ENCODE data around the gene ITGA6.
A peak's percentile ranks its signal among the peaks of the same experiment; 100 is the strongest.

The ITGA6 gene

GRCh38 chr2:172457536-172457935, 30.1 kb downstream of the ITGA6 start:
- H3K4me3 ChIP-seq (IDR thresholded peaks at IDR 0.05; ENCODE audit: insufficient read depth, low read depth, low read length), result no peak overlapping the region
- no peak overlapping the region for H2AFZ ChIP-seq (ENCODE audit: low read depth)
- H4K20me1 ChIP-seq (ENCODE audit: insufficient read depth), result no peaks in the 10 kb centered on the region
- no peaks in the 10 kb centered on the region for H3K36me3 ChIP-seq (ENCODE audit: insufficient read depth)
- no peak overlapping the region for H3K4me2 ChIP-seq
- H3K4me1 ChIP-seq (ENCODE audit: low read depth, poor library complexity, severe bottlenecking), result peaks cover 9% of the 10 kb centered on the region
- TF ChIP-seq, protein P1, sequence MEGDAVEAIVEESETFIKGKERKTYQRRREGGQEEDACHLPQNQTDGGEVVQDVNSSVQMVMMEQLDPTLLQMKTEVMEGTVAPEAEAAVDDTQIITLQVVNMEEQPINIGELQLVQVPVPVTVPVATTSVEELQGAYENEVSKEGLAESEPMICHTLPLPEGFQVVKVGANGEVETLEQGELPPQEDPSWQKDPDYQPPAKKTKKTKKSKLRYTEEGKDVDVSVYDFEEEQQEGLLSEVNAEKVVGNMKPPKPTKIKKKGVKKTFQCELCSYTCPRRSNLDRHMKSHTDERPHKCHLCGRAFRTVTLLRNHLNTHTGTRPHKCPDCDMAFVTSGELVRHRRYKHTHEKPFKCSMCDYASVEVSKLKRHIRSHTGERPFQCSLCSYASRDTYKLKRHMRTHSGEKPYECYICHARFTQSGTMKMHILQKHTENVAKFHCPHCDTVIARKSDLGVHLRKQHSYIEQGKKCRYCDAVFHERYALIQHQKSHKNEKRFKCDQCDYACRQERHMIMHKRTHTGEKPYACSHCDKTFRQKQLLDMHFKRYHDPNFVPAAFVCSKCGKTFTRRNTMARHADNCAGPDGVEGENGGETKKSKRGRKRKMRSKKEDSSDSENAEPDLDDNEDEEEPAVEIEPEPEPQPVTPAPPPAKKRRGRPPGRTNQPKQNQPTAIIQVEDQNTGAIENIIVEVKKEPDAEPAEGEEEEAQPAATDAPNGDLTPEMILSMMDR (conservative IDR thresholded peaks at IDR 0.05; ENCODE audit: low read depth, low read length), result no peak
- no peak overlapping the region for H3K27ac ChIP-seq
- no peak overlapping the region for H3K9ac ChIP-seq
- H3K27me3 ChIP-seq (ENCODE audit: insufficient read depth, low read depth), result no peaks in the 10 kb centered on the region
- H3K79me2 ChIP-seq (ENCODE audit: insufficient read depth, low read depth), result no peaks in the 10 kb centered on the region

DNA sequence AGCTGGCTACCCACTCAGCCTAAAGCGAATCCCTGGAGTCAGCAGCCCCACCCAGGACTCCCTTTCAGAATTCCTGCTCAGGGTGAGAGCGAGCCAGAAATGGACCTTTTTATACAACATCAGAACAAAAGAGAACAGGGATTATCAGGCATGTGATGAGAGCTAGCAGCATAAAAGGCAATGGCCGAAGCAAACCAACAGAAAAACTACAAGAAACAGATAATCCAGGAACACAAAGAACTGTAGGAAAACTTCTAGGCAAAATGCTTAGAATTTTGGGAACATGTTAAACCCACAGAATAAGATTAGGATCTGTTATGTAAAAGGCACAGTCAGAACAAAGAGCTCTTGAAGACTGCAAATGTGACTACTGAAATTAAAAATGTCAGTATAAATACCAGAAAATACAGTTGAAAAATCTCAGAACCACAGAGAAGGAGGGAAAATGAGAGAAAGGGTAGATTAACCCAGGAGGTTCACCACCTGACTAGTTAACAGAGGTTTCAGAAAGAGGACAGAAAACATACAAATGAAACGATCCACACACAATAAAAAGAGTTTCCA, 31.3 kb downstream of the ITGA6 start:
- Histone ChIP-seq H3K4me3 (IDR thresholded peaks at IDR 0.05; ENCODE audit: insufficient read depth, low read depth, low read length) (no peak overlapping the region), H3K79me2 (ENCODE audit: insufficient read depth, low read depth) (no peaks in the 10 kb centered on the region), H3K4me2 (no peak overlapping the region), H3K4me1 (ENCODE audit: low read depth, poor library complexity, severe bottlenecking) (peaks cover 20% of the 10 kb centered on the region), H3K27me3 (ENCODE audit: insufficient read depth, low read depth) (no peaks in the 10 kb centered on the region), H3K9ac (no peak overlapping the region), H4K20me1 (ENCODE audit: insufficient read depth) (no peaks in the 10 kb centered on the region), H2AFZ (ENCODE audit: low read depth) (no peak overlapping the region), H3K27ac (no peak overlapping the region), H3K36me3 (ENCODE audit: insufficient read depth) (no peaks in the 10 kb centered on the region)
- TF ChIP-seq, protein P1 (conservative IDR thresholded peaks at IDR 0.05; ENCODE audit: low read depth, low read length), result no peak

- H3K27me3 ChIP-seq (ENCODE audit: insufficient read depth, low read depth), result no peaks in the 10 kb centered on the region
- H3K79me2 ChIP-seq (ENCODE audit: insufficient read depth, low read depth), result no peaks in the 10 kb centered on the region
- no peak overlapping the region for H3K4me2 ChIP-seq
- no peak overlapping the region for H3K9ac ChIP-seq
- no peak overlapping the region for H3K4me3 ChIP-seq (IDR thresholded peaks at IDR 0.05; ENCODE audit: insufficient read depth, low read depth, low read length)
- peaks cover 24% of the 10 kb centered on the region for H3K4me1 ChIP-seq (ENCODE audit: low read depth, poor library complexity, severe bottlenecking)
- TF ChIP-seq, protein P1 (conservative IDR thresholded peaks at IDR 0.05; ENCODE audit: low read depth, low read length), result no peak
- H4K20me1 ChIP-seq (ENCODE audit: insufficient read depth), result no peaks in the 10 kb centered on the region
- no peak overlapping the region for H2AFZ ChIP-seq (ENCODE audit: low read depth)
- H3K36me3 ChIP-seq (ENCODE audit: insufficient read depth), result no peaks in the 10 kb centered on the region
- no peak overlapping the region for H3K27ac ChIP-seq
Measured at GRCh38 chr2:172460780-172461201, 33.4 kb downstream of the ITGA6 start.

DNA sequence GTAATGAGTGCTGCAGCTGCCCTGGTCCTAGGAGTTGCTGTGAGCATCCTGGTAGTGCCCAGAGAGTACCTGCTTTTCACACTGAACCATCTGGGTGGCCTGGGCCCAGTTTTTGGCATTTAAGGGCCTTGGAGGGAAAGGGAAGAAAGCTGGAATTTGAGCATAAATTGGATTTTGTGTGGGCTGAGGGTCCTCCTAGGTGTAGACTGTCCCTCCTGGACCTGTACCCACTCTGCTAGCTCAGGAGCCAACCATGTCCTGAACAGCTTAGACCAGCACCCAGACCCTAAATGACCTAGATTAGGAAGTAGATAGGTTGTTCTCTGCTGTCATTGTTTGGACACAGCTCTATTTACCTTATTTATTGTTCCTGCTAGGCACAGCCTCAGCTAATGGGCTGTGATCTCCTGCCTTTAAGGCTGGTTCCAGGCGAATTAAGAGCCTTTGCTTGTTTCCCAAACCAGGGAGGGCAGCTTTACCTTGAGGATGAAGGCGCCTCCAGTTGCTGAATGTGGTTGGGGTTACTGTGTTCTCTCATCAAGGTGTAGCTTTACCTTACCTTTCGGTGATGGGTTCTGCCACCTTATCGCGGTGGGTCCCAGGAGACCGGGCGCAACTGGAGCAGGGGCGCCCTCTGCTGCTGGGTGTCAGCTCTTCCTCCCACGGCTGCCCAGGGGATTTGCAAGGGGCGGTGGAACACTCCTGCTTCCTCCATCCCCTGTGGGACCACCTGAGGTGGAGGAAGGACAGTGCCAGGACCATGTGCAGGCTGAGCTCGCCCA, 34.4 kb downstream of the ITGA6 start:
- Histone ChIP-seq H3K27me3 (ENCODE audit: insufficient read depth, low read depth) (no peaks in the 10 kb centered on the region), H2AFZ (ENCODE audit: low read depth) (peak overlapping the region; percentile 15; the same call in 1 of the 2 replicates), H3K9ac (no peak overlapping the region), H3K36me3 (ENCODE audit: insufficient read depth) (no peaks in the 10 kb centered on the region), H3K27ac (no peak overlapping the region), H3K4me3 (IDR thresholded peaks at IDR 0.05; ENCODE audit: insufficient read depth, low read depth, low read length) (no peak overlapping the region), H4K20me1 (ENCODE audit: insufficient read depth) (no peaks in the 10 kb centered on the region), H3K79me2 (ENCODE audit: insufficient read depth, low read depth) (no peaks in the 10 kb centered on the region), H3K4me2 (peak overlapping the region; percentile 44), H3K4me1 (ENCODE audit: low read depth, poor library complexity, severe bottlenecking) (peaks cover 24% of the 10 kb centered on the region)
- TF ChIP-seq, protein P1 (conservative IDR thresholded peaks at IDR 0.05; ENCODE audit: low read depth, low read length), result peak; percentile 85; the same call in 1 of the 2 replicates
